NAMALWA (cell line): Measurements from ENCODE around the gene ZNF618.

Experiments used
- DNase-seq: peaks from one replicate; pipeline ENCODE4 v3.0.0-alpha.2; 2015; ENCODE audit warnings: low spot score

ZNF618 gene

DNA sequence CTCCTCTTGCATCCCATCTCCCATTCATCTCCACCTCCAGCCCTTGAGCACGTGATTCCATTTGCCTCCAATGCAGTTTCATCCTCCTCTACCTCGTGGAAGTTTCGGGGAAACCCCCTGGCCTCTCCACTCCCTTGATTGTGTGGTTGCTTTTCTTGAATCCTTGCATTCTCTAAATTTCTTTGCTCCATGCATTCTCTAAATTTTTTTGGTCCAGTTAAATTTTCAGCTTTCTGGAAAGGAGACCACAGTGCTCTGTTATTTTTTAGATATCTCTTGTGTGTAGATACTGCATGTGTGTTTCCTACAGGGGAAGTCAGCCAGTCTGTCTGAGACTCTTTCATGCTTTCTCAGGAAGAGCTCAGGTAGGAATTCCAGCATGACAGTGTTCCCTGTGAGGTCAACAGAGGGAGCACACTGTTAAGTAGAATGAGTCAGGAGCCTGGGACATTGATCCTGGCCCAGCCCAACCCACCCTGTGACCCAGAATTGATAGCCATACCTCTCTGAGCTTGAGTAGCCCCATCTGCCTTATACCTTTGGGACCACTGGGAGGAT is 149.2 kb downstream of the ZNF618 start:
- DNase-seq = no peak

DNA sequence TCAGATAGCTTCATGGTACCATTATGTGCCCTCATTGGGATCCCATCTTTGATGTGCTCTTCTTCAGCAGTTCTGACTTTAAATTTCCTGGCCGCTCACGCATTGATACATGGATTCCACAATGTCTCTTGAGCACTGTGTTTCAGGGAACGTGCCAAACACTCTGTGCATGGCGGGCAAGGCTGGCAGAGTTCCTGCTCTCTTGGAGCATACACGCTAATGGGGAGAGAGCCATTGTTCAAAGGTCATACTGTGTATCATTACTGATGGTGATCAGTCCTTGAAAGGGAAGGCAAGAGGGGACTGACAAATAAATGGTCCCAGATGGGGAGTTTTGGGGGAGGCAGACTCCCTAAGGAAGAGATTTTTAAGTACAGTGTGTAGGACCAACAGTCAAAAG is 149.7 kb downstream of the ZNF618 start:
- DNase-seq = no peak

DNA sequence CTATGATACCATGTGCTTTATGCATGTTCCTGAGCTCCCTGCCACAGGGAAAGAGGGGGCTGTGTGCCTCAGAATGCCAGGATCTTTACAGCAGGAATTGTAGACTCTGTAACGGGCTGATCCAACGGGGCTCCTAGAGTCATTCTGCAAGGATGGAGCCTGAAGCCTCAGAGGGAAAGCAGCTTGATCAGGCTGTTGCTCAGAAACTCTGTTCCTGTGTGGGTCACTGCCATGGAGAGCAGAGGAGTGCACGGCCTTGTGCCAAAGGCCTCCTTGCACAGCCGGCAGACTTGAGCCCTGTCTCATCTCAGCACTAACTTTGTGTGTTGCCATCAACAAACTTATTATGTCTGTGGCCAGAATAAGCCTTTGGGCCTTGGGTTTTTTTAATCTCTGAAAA is 150.2 kb downstream of the ZNF618 start:
- no peak for DNase-seq

DNA sequence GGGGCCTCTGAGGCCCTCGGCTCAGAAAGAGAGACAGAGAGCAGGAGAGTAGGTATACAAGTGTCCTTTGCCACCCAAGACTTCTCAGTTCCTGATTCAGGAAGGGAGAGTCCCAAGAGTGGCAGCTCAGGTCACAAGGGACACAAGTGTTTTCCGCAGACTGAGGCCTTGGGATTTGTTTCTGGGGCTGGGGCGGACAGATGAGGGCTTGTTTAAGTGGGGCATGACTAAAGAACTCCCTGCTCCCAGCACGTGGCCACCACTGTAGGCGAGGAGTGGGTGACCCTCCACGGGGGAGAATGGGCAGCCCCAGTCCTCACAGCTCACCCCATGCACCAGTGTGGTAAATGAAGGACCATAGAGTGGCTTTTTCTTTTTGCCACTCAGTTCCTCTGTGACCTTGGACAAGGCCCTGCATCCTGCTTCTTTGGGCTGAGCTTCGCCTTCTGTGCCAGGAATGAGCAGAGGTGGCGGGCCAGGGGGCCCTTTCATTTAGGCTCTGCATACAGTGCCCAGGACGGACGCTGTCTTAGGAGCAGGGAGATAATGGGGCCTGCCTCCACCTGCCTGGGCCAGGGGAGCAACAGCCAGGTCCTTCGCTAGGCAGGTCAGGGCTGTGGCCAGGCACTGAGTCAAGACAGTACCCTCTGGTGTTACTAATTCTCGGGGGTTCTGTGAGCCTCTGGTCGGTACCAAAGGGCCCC is 151.2 kb downstream of the ZNF618 start:
- DNase-seq = no peak

DNA sequence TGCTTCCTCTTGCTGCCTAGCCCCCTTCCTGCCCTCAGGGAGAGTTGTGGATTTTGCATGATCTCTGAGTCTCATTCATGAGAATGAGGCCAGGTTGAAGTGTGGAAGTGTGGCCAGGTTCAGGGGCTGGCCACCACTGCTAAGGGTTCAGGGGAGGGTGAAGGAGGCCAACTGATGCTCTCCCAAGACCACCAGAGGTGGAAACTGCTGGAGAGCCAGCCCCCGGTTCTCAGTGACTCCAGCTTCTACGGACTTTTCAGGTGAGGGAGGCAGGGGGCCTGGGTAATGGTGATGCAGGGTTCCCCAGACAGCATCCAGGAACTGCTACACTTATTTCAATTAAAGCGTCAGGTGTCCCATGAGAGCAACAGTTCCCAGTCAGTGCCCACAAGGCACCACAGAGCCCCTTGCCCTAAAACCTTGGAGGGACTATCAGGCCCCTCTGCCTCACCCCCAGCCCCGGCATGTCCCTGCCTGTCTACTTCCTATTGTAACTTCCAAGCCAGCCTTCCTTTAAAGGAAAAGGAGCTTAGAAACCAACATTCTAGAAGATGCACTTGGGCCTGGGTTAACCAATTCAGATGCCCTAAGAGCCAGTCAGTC is 151.9 kb downstream of the ZNF618 start:
- DNase-seq = no peak

DNA sequence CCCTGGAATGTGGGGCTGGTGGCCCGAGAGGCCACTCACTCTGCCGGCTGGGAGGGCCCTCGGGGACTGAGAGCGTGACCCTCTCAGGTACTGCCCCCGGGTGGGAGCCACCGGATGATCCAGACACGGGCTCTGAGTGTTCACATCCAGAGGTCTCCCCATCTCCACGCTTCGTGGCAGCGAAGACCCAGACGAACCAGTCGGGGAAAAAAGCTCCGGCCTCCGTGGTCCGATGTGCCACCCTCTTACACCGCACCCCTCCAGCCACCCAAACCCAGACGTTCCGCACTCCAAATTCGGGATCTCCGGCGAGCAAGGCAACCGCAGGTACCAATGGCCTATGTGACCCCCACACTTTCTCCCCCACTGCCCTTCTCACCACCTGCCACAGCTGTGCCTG is 152.5 kb downstream of the ZNF618 start:
- no peak for DNase-seq

DNA sequence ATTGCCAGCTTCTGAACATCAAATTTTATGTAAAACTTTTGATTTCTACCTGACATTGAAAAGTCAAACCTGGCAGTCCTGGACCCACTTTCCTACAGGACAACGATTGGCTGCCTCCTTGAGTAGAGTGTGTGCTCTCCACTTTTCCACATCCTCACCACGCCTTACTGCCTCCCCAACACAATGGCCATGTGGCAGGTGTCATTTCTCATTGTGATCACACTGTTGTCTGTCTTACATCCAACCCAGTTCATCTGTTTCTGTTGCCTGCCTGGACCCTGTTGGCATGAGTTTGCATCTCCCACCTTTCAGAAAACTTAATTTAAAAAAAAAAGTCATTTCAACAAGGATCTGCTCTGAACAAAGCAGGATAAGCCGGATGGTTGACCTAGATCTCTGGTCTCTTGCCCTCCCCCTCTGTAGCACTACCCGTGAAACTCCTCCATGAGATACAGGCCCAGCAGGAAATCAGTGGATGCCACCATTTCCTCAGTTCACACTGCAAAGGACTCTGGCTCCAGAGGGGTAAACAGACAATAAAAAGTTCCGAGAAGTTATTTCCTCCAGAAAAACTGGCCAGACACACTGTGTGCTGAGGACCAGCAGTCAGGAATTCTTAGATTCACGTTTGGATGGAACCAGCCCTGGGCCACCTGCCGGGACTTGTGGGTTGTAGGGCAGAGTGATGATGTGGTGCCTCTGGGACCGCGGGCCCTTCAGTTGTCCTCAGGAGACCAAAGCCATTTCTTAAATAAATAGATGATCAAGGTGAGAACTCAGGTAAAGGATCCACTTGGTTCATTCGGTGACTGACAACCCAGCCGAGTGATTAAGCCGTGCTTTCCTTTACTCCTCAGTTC is 153.4 kb downstream of the ZNF618 start:
- DNase-seq = no peak

DNA sequence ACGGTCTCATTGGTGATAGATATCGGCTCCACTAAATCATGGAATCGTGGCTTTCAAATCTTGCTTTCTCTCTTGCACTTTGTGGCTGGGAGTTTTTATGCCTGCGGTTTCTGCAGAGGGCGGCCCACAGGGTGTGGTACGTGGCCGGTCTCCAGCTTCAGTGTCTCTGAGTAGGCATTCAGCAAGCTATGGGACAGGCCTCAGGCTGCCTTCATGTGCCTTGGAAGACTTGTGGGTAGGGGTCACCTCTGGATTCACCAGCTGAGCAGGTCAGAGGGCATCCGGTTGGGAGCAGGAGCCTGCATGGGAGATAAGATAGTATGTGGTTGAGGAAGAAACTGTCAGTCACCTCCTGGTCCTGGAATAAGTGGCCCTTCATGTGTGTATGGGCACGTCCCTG is 154.3 kb downstream of the ZNF618 start:
- no peak for DNase-seq

DNA sequence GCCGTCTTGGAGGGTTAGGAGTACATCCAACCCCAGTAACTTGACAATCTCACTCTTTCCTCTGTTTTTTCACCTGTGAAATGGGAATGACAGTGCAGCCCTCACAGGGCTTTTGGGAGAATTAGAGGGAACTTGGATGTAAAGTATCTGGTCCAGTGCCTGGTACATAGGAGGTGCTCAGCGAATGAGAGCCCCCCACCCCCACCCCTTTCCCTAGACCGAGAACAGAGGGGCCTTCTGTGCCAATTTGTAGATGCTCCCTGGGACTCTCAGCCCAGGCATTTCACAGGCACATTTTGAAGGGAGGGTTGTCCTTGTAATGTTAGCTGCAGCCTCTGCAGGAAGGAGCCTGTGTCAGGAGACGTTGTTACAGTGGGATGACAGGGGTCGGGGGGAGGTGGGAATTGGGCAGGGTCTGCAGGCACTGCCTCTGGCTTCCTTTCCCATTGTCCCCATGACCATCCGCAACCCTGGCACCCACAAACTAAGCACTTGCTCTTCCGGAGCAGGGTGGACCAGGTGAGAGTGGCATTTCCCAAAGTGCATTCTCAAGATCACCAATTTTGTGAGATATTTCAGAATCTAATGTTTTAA is 155.0 kb downstream of the ZNF618 start:
- DNase-seq = no peak

DNA sequence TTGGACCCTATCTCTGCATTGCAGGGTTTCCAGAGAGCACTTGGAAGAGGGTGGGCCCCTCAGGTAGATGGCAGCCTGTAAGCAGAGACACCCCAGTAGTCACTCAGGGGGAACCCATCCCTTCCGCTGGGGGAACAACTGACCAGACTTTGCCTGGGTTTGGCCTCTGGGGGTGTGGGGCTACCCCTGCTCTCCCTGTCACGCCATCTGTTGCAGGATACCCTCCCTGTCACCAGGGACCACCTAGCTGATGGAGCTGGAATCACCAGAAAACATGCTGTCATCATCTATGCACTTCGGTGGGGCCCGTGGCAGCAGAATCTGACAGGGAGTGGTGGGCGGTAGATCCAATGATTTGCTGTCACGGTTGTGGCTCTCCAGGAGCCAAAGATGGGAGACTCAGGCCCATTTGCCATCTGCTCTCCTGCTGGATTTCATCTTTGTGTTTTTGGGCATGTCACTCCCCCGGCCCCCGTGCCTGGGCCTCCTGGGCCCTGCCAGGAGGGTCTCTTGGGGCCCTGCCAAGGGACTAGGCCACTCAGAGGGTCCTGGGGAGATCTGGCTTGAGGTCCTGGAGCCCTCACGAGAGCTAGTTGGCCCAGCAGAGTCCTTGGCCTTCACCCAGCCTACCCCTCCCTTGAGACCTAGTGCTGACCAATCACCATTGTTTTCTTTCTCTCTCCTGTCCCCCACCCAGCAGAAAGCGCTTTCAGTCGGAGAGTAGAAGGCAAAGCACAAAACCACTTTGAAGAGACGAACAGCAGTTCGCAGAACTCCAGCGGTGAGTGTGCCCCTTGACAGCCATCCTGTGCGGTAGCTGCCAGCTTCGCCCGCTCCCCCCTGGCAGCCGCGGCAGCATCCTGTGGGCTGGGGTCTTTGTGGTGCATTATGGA is 156.1 kb downstream of the ZNF618 start:
- DNase-seq = no peak

DNA sequence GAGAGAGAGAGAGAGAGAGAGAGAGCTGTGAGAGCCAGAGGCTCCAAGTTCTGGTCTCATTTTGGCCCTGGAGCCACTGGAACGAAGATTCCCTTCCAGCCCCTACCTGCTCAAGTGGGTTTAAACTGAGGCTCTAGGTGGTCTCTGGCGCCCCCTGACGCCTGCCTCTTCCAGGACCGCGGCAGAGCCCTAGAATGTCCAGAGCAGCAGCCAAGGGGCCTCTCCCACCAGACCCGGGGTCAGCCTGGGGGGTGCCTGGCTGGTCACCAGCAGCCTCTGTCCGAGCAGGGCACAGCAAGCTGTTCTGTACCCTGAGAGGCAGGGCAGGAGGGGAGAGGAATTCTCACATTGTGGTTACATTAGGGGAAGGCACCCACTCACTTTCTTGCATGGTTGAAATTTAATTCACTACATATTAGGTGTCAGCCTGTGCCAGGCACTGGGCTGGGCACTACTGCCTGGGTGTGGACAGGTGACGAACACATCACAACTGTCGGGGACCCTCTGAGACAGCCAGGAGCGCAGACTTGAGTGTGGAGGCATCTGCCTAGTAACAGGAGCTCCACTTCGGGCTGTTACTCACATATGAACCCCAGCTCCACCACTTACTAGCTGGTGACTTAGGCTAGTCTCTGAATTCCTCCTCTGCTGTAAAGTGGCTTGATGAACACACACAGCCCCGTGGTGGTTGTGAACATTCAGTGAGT is 157.4 kb downstream of the ZNF618 start:
- DNase-seq = peak; percentile 35

DNA sequence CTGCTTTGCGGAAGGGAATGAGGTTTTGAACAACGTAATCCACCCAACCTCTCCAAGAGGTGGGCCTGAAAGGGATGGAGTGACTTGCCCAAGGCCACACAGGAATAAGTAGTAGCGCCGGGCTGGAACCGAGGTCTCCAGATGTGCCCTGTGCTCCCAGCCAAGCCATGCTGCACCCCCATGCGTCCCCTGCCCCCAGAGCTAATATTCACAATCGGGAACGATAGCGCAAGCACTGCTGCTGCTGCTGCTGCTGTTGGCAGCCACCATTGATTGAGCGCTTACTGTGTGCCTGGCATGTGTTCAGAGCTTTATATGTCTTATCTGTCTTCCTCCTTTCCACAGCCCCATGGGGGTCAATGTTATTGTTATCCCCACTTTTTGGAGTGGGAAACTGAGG is 158.1 kb downstream of the ZNF618 start:
- DNase-seq = no peak

DNA sequence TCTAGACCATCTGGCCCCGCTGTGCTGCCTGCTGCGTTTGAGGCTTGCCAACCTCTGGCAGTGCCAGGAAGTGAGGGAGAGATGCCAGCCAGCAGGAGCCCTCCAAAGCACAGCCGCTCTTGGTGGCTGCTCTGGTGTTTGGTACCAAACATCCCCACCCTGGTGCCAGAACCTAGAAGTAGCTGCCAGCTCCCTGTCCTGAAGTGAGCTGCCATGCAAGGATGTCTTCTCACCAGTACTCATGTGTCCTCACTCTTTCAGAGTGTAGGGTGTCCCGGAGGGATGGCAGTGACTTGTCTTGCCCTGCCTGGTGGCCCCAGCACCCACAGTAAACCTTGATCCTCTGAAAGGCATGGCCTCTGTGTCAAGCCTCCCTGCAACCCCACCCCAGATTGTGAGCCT is 158.6 kb downstream of the ZNF618 start:
- DNase-seq = no peak

DNA sequence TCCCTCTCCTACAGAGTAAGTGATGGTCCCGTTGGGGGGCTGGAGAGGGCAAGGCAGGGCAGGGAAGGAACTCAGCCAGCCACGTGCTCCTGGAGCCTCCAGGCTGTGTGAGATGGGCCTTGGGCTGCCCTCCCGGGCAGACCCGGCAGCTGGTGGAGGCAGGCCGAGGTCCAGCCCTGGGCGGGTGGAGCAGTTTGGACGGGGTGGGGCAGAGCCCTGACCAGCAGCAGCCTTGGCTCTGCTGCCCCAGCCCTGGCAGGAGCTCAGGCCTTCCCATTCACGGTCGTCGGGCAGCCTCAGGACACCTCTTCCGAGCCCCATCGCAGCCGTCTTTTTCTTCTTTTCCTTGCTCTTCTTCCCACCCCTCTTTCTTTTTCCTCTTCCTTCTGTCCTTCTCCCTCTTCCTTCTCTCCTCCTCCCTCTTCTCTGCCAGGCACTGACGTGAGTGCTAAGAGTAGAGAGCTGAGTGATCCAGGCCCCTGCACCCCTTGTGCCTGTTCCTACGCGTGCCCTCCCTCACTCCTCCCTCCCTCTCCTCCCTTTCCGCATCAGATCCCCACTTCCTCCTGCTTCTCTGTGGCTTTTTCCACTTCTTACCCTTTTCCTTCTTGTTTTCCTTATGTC is 159.2 kb downstream of the ZNF618 start:
- DNase-seq = no peak

DNA sequence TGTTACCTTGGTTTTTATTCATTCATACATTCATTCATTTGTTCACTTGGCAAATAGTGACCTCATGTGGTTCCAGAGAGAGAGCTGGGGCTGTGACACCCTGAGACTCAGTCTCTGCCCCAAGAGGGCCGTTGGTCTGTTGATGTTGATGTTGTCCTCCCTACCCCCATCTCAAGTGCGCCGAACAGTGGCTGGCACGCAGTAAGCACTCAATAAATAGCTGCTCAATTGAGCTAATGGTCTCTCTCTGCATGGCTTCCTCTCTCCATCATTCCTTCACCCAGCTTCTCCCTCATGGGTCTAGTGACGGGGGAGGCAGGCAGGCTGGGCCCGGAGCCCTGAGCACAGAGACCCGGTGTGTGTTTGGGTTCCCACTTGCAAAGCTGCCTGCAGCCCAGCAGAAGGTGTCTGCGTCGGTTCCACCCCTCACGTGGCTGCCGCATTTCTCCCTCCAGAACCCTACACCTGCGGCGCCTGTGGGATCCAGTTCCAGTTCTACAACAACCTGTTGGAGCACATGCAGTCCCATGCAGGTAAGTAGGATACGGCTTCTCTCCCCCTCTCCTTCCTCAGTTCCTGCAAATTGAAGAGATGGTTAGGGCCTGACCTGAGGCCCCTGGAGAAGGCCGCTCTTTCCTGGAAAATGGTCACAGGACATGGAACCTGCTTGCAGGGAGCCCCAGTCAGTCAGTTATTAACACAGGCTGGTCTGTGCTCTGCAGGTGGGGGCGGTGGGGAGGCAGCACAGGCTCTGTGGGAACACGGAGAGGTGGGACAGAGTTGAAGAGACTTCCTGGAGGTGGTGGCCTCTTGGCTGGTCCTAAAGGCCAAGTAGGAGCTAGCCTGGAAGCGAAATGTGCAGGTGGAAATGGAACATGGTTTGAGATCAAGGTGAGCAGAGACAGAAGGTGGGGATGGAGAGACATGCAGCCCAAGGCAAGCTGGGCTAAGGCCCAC is 160.0 kb downstream of the ZNF618 start:
- DNase-seq = no peak

DNA sequence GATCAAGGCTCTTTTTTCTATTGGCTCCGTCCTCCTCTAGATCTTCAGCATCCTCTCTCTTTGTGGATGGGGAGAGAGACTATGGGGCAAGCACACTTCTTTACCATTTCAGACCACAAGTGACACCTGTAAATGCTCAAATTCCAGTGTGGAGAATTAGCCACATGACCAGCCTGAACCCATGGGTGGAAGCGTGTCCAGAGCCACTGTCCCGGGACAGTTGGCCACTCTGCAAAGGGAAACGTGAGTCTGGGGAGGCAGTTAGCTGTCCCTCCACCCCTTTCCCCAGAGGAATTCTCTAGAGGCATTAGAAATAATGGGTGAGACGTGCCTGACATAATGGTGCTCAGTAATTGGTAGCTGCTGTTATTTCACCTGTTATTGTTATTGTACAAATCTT is 161.1 kb downstream of the ZNF618 start:
- DNase-seq = no peak

DNA sequence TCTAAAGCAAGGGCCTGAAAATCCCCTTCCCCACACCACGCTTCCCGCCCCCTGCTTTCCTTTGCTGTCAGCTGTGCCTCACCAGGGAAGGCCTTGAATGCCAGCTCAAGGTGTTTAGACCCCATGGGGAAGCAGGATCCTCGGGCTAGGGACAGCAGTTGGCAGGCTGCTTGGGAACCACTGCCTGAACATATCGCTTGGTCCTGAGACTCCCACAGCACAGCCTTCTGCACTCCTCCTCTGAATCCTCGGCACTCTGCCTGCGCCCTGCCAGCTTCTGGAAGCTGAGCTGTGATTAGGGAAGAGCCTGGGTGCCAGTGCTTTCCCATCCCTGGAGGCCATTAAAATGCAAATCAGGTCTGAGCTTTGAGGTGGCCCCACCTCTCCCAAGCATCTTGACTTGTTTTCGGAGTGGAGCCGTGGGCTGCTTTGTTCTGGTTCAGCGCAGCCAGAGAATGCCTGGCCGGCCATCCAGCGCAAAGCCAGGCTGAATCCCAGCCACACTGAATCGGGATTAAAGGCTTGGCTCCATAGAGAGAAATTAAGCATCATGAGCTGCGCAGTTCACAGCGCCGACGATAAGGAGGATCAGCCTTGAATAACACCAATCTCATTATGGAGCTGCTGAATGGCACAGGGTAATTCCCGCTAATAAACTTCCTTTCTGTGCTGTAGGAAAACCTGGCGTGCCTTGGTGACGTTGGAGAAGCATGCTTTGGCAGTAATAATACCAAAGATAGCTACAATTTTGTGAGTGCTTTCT is 162.0 kb downstream of the ZNF618 start:
- no peak for DNase-seq

DNA sequence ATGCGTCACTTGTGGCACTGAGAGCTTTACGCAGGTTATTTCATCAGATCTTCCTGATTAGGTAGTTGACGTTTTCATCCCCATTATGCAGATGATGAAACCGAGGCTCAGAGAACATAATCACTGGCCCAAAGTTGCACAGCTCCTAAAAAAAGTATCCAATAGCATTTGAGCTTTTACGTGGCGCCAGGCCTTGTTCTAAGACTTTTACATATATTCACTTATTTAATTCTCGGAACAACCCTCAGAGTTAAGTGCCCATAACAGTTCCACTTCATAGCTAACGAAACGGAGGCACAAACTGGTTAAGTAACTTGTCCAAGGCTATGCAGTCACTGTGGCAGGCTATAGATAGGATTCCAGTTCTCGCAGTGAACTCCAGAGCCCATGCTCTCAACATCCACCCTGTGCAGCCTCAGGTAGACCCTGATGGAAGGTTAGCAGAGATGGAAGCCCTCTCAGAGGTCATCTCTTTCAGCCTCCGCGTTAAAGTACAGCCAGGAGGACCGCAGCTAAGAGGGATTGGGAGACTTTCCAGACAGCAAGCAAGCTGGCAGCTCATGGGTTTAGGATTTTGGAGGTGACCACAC is 162.7 kb downstream of the ZNF618 start:
- no peak for DNase-seq
